GM12801 (cell line): ENCODE measurements around the gene CARD14.

Source experiments
- TF ChIP-seq, protein P1 (sequence below): IDR thresholded peaks from one replicate; pipeline ENCODE4 v1.5.1; 2011; ENCODE audit warnings: control low read depth; ENCODE audit not compliant: insufficient read length; ENCODE audit errors: extremely low read depth

CARD14 gene

DNA sequence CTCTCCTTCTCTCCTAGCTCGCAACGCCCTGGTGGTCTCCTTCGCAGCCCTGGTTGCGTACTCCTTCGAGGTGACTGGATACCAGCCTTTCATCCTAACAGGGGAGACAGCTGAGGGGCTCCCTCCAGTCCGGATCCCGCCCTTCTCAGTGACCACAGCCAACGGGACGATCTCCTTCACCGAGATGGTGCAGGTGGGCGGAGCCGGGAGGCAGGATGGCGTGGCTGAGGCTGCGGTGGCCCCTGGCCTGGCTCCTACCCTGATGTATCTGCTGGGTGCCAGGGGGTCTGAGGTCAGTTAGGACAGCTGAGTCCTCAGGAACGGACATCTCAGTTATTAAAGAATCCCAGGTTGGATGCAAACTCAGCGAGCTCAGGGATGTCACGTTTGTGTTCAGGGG is 67.1 kb downstream of the CARD14 start:
- TF ChIP-seq, protein P1, sequence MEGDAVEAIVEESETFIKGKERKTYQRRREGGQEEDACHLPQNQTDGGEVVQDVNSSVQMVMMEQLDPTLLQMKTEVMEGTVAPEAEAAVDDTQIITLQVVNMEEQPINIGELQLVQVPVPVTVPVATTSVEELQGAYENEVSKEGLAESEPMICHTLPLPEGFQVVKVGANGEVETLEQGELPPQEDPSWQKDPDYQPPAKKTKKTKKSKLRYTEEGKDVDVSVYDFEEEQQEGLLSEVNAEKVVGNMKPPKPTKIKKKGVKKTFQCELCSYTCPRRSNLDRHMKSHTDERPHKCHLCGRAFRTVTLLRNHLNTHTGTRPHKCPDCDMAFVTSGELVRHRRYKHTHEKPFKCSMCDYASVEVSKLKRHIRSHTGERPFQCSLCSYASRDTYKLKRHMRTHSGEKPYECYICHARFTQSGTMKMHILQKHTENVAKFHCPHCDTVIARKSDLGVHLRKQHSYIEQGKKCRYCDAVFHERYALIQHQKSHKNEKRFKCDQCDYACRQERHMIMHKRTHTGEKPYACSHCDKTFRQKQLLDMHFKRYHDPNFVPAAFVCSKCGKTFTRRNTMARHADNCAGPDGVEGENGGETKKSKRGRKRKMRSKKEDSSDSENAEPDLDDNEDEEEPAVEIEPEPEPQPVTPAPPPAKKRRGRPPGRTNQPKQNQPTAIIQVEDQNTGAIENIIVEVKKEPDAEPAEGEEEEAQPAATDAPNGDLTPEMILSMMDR, result no peak

DNA sequence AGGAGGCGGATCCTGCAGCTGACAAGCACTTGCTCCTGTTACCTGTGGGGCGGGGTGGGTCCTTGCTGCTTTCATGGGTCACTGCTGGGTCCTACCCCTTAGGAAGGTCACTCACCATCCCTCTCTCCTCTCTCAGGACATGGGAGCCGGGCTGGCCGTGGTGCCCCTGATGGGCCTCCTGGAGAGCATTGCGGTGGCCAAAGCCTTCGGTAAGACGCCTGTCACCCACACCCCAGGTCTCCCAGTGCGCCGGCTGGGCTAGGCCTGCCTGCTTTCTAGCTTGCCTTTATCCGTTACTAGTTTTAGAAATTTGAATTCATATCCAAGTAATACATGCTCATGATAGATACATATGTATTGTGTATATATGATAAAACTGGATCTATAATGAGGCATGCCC is 67.6 kb downstream of the CARD14 start:
- TF ChIP-seq, protein P1, result no peak

DNA sequence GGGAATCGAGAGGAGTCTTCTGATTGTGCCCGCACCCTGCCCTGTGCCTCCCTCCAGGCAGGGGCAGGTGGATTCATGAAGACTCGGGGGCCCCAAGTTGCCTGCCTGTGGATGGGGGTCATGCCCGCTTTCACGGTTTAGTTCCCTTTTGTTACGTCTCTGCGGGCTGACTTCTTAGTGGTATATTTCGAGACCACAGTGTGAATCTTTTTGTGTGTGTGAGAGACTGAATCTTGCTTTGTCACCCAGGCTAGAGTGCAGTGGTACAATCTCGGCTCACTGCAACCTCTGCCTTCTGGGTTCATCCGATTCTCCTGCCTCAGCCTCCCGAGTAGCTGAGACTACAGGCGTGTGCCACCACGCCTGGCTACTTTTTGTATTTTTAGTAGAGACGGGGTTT is 72.7 kb downstream of the CARD14 start:
- TF ChIP-seq, protein P1, result no peak

DNA sequence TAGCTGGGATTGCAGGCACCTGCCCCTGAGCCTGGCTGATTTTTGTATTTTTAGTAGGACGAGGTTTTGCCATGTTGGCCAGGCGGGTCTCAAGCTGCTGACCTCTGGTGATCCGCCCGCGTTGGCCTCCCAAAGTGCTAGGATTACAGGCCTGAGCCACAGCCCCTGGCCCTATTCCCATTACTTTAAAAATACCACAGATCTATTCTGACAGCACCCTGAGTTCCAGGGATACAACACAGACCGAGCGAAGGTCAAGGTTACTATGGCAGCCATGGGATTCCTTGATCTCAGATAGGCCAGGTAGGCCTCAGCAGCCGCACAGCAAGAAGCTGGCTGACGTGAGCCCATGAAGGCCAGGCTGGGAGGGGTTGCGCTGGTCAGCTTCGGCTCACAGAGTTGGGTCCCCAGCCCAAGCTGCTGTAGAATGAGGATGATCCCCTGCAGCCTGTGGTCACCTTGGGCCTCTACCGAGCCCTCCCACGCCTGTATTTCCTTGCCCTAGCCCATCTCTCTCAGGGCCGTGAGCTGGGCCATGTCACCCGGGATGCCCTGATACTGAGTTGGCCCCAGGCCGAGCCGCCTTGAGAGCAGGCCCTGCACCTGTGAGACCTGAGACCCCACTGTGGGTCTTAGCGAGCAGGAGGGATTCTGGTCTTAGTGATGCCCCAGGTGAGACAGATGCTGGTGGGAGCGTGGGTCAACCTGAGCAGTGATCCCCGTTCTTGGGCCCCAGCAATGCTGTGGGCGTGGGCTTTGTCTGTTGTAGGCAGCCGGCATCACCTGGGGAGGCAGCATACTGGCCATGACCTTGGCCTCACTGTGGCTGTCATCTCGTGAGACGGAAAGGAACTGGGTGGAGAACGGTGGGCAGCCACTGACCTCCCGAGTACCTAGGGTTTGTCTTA is 74.0 kb downstream of the CARD14 start:
- TF ChIP-seq, protein P1, result no peak

DNA sequence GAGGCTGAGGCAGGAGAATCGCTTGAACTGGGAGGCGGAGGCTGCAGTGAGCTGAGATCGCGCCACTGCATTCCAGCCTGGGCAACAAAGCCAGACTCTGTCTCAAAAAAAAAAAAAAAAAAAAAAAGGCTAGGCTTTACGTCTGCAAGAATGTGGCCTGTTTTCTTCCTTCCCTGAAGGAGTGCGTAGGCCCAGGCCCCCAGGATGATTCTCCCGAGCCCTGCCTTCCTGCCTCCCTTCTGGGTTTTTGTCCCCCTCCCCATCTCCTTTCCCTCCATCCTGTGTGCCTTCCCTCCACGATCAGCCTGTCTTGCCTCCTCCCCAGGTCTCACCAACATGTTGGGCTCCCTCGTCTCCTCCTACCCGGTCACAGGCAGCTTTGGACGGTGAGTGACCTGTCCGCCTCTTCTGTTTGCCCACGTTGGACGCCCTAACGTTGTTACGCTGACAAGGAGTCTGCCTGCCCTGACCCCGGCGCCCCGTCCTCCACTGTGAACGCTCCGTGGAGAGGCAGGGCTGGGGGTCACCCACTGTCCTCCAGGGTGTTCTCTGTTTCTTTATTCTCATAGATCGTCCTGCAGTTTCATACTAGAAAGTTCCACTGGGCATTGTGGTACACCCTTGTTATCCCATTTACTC is 75.2 kb downstream of the CARD14 start:
- TF ChIP-seq, protein P1, result no peak

DNA sequence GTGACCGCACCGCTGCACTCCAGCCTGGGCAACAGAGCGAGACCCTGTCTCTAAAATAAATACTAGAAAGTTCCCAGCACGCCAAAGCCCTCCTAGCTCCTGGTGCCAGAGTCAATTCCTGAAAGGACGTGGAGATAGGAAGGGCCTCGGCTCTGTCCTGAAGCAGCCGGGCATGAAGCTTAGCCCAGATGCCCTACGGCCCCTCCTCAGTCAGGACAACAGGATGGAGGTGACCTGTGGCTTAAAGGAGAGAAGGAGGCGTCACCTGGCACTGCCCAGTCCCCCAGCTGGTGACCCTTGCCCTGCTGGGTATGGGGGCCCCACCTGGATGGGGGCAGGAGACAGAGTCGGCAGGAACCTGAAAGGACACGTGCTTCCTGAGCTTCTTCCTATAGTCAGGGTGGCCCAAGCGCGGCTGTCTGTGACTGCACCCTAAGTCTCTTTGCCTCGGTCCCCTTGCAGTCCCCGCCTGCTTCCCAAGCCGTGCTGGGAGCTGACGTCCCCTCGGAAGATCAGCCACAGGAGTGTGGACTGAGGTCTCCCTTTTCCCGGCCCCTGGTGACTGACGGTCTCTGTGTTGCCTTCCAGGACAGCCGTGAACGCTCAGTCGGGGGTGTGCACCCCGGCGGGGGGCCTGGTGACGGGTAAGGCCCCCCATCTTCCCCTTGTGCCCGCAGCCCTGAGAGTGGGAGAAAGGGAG is 75.9 kb downstream of the CARD14 start:
- TF ChIP-seq, protein P1, result no peak

DNA sequence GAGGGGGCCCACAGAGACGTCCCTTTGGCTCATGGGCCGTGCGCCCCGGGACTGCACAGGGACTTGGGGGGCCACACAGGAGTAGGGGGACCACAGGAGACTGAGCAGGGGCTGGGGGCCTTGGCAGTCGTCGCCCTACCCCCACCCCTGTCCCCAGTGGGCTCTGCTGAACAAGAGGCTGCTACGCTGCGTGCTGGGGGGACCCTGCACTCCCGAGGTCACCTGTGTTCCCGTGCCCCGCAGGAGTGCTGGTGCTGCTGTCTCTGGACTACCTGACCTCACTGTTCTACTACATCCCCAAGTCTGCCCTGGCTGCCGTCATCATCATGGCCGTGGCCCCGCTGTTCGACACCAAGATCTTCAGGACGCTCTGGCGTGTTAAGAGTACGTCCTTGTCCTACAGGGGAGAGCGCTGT is 76.4 kb downstream of the CARD14 start:
- TF ChIP-seq, protein P1, result no peak
